ENCODE data around the gene STXBP6. TPM values are rescaled to one million over a fixed set of nuclear protein-coding genes. Genes with fewer than 3 reads are reported as not detected.

STXBP6 gene
- polyA plus RNA-seq, 10 donors, result 14.4 to 28.2 (median 20.9) TPM

DNA sequence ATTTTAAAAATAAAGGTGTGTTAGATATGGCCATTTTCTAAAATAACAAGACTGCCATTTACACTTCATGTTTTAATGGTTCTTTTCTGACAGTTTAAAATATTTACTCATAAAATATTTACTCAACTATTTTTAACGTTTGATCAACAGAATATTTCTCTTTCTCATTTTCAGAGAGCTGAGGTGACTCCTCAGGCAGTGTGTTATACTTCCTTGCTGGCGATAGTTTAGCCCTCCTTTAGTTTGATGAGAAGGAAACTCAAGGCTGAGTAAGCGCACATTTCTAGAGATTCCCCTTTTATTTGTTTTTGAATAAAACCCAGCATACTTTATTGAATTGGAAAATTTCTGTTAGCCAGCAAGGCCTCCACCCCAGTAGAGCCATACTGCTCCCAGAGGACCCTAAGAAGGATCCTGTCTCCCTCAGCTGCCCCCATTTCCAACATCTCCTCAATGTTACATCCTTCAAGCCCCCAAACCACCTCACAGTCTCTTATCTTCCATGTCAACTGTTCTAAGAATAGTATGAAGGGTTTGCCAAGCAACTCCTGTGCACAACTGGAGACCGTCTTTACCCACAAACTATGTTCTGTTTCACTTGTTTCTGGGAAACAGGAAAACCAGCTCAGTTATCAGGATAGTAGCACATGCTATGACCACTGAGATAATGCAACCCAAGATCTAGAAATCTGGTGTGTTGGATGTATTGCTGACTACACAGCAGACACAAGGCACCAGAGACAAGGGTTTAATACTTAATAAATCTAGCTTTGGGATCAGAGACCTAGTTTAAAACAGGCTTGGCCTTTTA, 129.5 kb downstream of the STXBP6 start:
- DNase-seq, result no peak

DNA sequence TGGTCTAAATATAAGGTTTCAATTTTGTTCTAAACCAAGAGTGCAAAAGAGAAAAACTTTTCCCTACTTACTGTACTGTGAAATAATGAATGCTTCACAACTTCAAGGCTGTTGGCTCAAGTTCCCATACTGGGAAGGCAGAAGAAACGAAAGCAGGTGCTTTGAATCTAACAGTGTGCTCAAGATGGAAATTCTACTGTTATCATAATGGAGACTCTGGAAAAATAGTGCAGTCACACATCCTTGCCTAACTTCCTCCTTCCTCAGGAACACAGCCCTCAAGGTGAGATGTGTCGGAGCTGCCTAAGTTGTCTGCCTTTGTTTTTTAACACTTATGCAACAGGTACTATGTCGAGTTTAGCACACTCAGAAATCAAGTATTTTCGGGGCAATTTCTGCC, 131.1 kb downstream of the STXBP6 start:
- DNase-seq, result no peak

- DNase-seq, result no peak
These were observed 133.9 kb downstream of the STXBP6 start for GRCh38 chr14:24915958-24916595.

- no peak for DNase-seq
These were observed 134.5 kb downstream of the STXBP6 start for GRCh38 chr14:24915403-24915921.

DNA sequence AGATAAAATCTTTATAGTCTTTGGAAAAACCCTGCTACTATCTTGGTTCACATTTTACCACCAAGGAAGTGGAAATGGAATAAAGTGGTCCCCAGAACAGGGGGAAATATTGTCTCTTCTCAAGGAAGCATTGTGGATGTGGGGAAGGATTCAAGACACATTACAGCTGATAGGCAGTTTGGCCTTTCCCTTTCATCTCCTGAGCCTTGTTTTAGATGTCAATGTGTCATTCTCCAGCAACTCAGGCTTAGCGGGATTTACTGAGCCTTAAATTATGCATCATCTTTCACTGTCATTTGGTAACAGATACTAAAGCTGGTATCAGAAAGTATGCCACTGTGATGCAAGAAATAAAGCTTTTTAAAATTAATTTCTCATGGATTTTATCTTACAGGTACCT, 136.2 kb downstream of the STXBP6 start:
- DNase-seq, result no peak

- DNase-seq, result no peak
These were observed 136.9 kb downstream of the STXBP6 start for GRCh38 chr14:24913021-24913420.

DNA sequence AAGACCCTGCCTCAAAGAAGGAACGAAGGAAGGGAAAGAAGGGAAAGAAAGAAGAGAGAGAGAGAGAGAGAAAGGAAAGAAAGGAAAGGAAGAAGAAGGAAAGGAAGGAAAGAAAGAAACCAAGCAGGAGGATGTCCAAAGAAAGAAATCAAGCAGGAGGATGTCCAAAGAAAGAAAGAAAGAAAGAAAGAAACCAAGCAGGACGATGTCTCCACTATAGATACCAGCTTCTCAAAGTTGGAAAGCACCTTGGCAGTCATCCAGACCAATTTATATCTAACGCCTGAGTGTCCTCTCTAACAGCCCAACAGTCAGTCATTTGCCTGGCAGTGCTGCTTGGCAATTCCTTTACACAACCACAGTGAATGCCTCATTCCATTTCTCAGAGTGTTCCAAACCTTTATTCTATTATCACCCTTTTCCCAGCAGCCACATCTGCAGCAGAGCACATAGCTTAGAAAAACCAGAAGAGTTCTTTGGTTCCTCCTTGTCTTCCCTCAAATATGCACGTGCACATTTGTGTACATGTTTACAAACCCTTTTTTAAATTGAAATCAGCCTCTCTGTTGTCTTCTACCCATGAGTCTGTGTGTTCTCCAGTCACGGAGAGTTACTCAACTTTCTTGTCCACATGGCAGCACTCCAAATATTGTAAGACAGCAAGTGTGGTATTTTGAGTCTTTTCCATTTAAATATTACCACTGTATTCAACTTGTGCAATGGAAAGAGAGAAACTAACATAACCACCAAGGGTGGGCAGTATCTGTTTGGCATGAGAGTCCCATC, 138.4 kb downstream of the STXBP6 start:
- DNase-seq, result peak in 2 of 3 donors; percentile 37 to 62

DNA sequence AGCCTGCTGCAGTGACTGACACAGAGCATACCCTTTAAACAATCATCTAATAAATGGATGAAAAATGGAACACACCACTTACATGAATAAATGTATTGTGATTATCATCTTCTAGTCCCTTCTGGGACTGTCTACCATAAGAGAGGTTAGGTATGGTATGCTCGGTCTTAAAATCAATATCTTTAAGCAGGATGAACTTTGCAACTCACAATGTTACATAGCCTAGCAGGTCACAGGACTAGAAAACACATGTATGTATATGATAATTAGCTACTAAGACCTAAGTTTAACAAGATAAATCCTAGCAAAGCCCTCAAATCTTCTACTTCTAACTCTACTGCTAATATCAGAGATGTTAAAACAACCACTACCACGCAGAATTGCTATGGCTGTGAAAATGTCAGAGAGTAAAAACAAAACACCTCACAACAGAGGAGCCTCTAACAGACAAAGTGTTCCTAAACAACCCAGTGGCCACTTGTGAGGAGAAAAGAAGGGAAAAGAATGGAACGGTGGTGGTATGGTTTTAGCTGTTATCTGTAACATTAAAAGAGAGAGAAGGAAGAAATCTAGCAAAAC, 139.4 kb downstream of the STXBP6 start:
- no peak for DNase-seq

DNA sequence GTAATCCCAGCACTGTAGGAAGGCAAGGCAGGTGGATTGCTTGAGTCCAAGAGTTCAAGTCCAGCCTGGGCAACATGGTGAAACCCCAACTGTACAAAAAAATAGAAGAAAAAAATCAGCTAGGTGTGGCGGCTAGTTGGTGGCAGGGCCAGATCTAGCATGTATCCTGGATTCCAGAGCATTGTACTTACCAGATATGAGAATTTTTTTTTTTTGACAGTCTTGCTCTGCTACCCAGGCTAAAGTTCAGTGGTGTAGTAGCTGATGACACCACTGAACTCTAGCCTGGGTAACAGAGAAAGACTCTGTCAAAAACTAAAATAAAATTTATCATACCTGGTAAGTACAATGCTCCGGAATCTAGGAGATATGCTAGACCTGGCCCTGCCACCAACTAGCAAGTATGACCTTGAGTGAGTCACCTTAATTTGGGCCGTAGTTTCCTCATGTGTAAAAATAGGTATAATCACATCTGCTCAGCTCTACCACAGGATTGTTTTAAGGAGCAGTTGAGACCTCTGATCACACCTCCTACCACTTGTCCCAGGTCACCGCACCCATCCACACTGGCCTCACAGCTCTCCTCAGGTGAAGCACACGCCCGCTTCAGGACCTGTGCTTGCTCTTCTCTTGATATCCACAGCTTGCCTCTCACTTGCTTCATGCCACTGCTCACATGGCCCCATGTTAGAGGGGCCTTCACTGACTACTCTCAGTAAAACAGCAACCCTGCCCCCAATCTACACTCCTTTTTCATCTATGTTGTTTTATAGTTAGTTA, 140.2 kb downstream of the STXBP6 start:
- DNase-seq, result no peak

GRCh38 chr14:24908592-24909236, 141.2 kb downstream of the STXBP6 start:
- no peak for DNase-seq

GRCh38 chr14:24904533-24904932, 145.4 kb downstream of the STXBP6 start:
- no peak for DNase-seq

DNA sequence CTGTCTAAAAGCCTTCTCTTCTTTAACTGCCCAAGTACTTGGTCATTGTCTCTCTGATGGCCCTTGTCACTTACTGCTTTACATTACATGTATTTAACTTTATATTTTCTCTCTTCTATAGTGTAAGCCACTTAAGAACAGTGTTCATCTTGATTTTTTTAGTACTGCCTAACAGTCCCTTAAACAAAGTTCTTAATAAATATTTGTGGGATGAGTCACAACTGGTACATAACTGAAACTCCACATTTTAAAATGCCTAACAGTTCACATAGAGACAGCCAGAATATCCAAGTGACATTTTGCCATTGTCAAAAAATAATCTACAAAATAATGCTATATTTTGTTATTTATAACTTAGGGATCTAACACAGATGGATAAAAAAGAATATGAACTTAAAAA, 146.6 kb downstream of the STXBP6 start:
- DNase-seq, result no peak

- DNase-seq, result peak; percentile 79 to 92 (median 85)
These were observed 149.5 kb downstream of the STXBP6 start for GRCh38 chr14:24900269-24901100.

GRCh38 chr14:24897793-24898192, 152.2 kb downstream of the STXBP6 start:
- no peak for DNase-seq

- DNase-seq, result no peak
These were observed 154.3 kb downstream of the STXBP6 start for GRCh38 chr14:24895622-24896021.

DNA sequence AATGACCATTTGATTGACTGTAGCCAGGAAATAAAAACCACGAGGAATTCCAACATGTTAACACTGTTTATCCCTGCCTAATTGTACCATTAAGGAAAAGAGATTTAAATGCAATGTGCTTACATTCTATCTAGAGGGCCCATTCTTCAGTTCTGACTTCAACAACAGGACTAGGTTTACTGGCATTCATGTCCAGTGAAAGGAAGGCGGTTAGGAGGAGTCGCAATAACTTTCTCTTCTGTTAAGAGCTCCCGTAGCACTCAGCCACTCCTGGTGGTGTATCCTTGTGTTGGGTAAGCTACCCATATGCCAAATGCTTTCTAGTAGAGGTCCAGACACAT, 154.7 kb downstream of the STXBP6 start:
- DNase-seq, result no peak

DNA sequence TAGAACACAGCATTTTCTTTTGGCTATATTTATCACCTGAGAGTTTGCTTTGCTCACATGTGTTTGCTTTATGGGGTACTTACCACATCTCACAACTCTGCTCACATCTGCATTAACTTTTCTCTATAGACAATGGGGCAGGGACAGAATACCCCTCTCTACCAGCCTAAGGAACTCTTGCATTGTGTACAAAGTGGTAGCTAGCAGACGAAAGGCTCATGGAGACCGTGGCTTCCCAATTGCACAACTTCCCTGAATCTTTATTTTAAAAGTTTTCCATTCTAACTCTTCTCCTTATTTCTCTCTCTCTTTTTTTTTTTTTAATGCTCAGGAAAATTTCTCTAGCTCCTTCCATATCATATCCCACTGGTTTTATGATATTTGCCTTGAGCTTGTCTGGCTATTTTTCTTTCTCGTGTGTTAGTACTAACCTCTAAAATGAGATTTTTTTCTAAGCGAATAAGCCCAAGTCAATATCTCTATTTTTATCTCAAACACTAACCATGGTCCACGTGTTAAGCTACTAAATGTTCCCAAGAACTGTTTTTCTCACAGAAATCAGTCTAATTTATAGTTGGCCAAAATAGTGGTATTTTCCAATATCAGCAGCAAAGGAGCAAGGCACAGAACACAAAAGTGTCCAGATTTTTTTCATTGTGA, 155.2 kb downstream of the STXBP6 start:
- DNase-seq, result peak in 1 of 3 donors; percentile 27

DNA sequence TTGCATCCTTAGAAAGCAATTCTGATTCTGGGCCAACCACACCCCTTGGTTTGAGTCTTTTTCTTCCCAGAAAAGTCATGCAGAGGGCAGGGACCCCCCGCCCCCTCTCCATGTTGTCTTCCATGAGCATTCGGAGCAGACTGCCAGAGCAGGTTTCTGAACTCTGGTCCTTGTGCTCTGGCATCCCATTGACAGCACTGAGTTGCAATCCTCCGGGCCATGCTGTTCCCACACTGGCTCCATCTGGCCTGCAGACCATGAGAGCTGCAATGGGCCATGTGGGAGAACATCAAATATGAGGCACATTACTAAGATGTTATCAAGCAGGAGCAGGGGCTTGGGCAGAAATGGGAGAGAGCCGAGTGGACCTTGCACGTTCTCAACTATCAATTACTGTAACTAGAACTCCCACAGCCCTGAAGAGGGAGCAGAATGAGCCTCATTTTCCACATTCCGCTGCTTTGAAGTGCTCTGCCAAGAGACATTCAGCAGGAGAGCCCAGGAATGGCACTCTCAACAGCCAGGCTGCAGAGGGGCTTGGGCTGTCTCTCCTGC, 157.4 kb downstream of the STXBP6 start:
- peak in 1 of 3 donors; percentile 63 for DNase-seq

- DNase-seq, result peak in 1 of 3 donors; percentile 25
These were observed 157.9 kb downstream of the STXBP6 start for GRCh38 chr14:24891987-24892496.

Measured in muscle of back (tissue), 11 donors.